Activated CD4-positive, alpha-beta memory T cell treated with anti-CD3 and anti-CD28 coated beads for 36 hours (primary cell): ENCODE measurements around the gene HCFC1R1. TPM values are rescaled to one million over a fixed set of nuclear protein-coding genes. Genes with fewer than 3 reads are reported as not detected.

Experiments used
- CTCF ChIA-PET: fragments of 350-600 bp; sonication (Branson Sonifier 250); formaldehyde crosslinking; loops from one replicate; lab custom pipeline; 2021; ENCODE audit warnings: antibody characterized with exemption, inconsistent platforms; lab: Charles Lee
- POLR2A ChIA-PET: fragments of 350-600 bp; sonication (Branson Sonifier 250); formaldehyde crosslinking; loops from one replicate; lab custom pipeline; 2021; ENCODE audit warnings: antibody characterized with exemption; lab: Charles Lee
- DNase-seq: peaks from one replicate; pipeline ENCODE4 v3.0.0-alpha.2; 2020
- H3K27ac Mint-ChIP-seq: one replicate; pipeline ENCODE4 v1.8.0; 2021; ENCODE audit warnings: mixed read lengths
- H3K27me3 Mint-ChIP-seq: one replicate; pipeline ENCODE4 v1.8.0; 2021; ENCODE audit warnings: mixed read lengths
- H3K36me3 Mint-ChIP-seq: one replicate; pipeline ENCODE4 v1.8.0; 2021; ENCODE audit warnings: mixed read lengths
- H3K4me1 Mint-ChIP-seq: one replicate; pipeline ENCODE4 v1.8.0; 2021; ENCODE audit warnings: low read depth, mixed read lengths
- H3K4me3 Mint-ChIP-seq: one replicate; pipeline ENCODE4 v1.8.0; 2021; ENCODE audit warnings: mild to moderate bottlenecking, mixed read lengths
- H3K9me3 Mint-ChIP-seq: one replicate; pipeline ENCODE4 v1.8.0; 2021; ENCODE audit warnings: mixed read lengths
- intact Hi-C: fragments of 100-400 bp; cut with micrococcal nuclease; formaldehyde crosslinking; loops from one replicate; pipeline ENCODE4 v1.15.1; 2023
- total RNA-seq, 2 experiments: library from RNA; stranded (reverse); gene quantifications; one replicate each; pipeline ENCODE4 v1.2.3, GENCODE V29; 2021

HCFC1R1 gene
- total RNA-seq, 2 experiments from 2014 or later, result 31.8 to 32.8 TPM

GRCh38 chr16:3014971-3015370 lies 8.8 kb downstream of the HCFC1R1 start:
- Mint-ChIP-seq H3K4me1 (peaks cover 14% of the 10 kb centered on the region), H3K4me3 (no peak overlapping the region), H3K27ac (no peak overlapping the region), H3K9me3 (no peaks in the 10 kb centered on the region), H3K36me3 (no peaks in the 10 kb centered on the region), H3K27me3 (peaks cover 8% of the 10 kb centered on the region)
- ChIA-PET POLR2A (no interaction called here), CTCF (no interaction called here)
- DNase-seq, result no peak
- intact Hi-C loops, result no loop called here

DNA sequence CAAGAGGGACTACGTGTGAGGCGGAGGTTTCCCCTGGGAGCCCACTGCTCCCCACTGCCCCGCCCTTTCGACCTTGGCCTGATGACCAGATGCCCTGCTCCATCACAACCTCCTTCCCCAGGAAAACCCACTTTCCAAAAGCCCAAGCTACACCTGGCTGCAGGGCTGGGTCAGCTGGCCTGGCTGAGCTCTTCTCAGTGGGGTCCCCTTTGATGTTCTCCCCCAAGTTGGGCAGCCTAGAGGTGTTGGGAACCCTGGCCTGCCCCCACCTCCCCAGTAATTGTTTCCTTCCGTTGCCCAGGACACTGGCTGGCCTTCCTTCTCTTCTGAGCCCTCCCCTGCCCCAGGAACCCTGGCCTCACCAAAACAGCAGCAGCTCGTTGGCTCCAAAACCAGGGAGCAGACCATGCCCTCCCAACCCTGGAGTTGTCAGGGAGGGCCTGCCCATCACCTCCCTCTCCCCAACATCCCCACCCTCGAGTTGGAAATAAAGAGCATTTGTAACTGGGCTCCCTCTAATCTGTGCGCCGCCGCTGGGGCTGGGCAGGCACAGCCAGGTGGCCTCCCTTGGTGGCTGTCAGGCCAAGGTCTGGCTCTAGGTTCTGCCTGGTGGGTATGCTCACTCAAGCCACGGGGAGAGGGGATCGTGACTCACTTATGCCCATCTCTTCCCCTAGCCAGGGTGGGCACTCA lies 9.6 kb downstream of the HCFC1R1 start:
- no peak for DNase-seq
- peak overlapping the region; percentile 5 for H3K27ac Mint-ChIP-seq
- POLR2A ChIA-PET, result no interaction called here
- CTCF ChIA-PET, result interaction anchor here (1.0 kb wide), 1 partner anchor 14 kb away, joined by 3 read pairs; no protein-coding TSS in a partner anchor
- H3K27me3 Mint-ChIP-seq, result peaks cover 8% of the 10 kb centered on the region
- no peaks in the 10 kb centered on the region for H3K36me3 Mint-ChIP-seq
- H3K9me3 Mint-ChIP-seq, result no peaks in the 10 kb centered on the region
- H3K4me1 Mint-ChIP-seq, result peaks cover 7% of the 10 kb centered on the region
- intact Hi-C loops, result no loop called here
- H3K4me3 Mint-ChIP-seq, result no peak overlapping the region

GRCh38 chr16:3013491-3013951 lies 10.2 kb downstream of the HCFC1R1 start:
- Mint-ChIP-seq H3K27me3 (peaks cover 8% of the 10 kb centered on the region), H3K9me3 (no peaks in the 10 kb centered on the region), H3K27ac (no peak overlapping the region), H3K4me3 (no peak overlapping the region), H3K36me3 (no peaks in the 10 kb centered on the region), H3K4me1 (peaks cover 10% of the 10 kb centered on the region)
- ChIA-PET POLR2A (no interaction called here), CTCF (interaction anchor here (1.0 to 14.6 kb wide), 2 partner anchors 13 to 14 kb away, joined by 3 to 412 read pairs; partner anchors contain the start of genes CLDN6, HCFC1R1, THOC6 and TNFRSF12A)
- DNase-seq, result no peak
- intact Hi-C loops, result no loop called here

DNA sequence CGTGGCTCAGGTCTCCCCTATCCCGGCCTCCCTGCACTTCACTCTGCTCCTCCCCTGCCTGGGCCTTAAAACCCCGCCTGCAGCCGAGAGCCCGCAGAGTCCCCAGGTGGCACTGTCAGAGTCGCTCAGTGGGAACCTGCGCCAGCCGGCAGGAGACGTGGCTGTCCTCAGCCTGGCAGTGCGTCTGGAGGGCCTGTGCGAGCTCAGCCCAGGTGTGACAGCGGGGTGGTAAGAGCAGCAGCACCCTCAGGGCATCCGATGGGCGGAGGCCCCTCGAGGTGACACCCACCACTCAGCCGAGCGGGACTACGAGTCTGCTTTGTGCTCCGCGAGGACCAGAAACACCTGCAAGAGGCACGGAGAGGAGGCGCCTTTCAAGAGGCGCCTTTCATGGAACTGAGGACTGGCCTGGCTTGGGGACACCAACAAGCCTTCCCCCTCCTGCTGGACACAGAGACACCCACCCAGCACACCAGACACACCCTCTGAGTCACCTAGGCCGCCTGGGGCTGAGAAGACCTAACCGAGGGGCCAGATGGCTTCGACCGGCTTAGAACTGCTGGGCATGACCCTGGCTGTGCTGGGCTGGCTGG lies 10.8 kb downstream of the HCFC1R1 start, which contains the start of gene CLDN9:
TSS of gene CLDN9 (plus strand) at position 96 of the 593 bp plus-strand sequence. CDS start at position 536, 440 bp downstream.
- no peaks in the 10 kb centered on the region for H3K36me3 Mint-ChIP-seq
- H3K4me3 Mint-ChIP-seq, result no peak within 1 kb of the TSS
- intact Hi-C loops, result no loop called here
- ChIA-PET POLR2A (no interaction called here), CTCF (interaction anchor here (0.5 to 14.6 kb wide), 2 partner anchors 9 to 13 kb away, joined by 3 to 412 read pairs; partner anchors contain the start of genes CLDN6, HCFC1R1, THOC6 and TNFRSF12A)
- no peak within 1 kb of the TSS for H3K27ac Mint-ChIP-seq
- no peaks in the 10 kb centered on the region for H3K9me3 Mint-ChIP-seq
- no peak for DNase-seq
- peaks cover 8% of the 10 kb centered on the region for H3K27me3 Mint-ChIP-seq
- peaks cover 10% of the 10 kb centered on the region for H3K4me1 Mint-ChIP-seq

DNA sequence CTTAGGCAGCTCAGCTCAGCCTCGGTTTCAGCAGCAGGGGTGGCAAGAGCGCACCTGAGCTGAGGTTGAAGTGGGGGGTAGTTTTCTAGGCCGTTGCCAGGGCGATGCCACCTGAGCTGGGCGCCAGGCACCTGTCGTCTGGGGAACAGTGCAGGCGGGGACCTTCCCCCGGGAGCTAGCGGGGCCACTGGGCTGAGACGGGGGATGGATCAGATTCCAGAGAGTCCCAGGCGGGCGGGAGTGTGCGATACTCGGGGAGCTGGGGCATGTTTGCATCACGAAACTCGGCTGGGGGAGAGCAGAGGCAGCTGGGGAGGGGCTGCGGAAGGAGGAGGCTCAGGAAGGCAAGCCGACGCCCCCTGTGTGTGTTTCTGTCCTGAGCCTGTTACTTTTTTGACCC lies 11.5 kb downstream of the HCFC1R1 start:
- ChIA-PET POLR2A (no interaction called here), CTCF (interaction anchor here (0.5 to 14.6 kb wide), 2 partner anchors 8 to 14 kb away, joined by 3 to 412 read pairs; partner anchors contain the start of genes CLDN6, HCFC1R1, THOC6 and TNFRSF12A)
- no peak overlapping the region for H3K4me3 Mint-ChIP-seq
- intact Hi-C loops, result no loop called here
- peaks cover 8% of the 10 kb centered on the region for H3K27me3 Mint-ChIP-seq
- no peaks in the 10 kb centered on the region for H3K36me3 Mint-ChIP-seq
- no peak for DNase-seq
- H3K9me3 Mint-ChIP-seq, result no peaks in the 10 kb centered on the region
- H3K27ac Mint-ChIP-seq, result no peak overlapping the region
- H3K4me1 Mint-ChIP-seq, result peaks cover 17% of the 10 kb centered on the region

- H3K4me1 Mint-ChIP-seq, result peaks cover 22% of the 10 kb centered on the region
- CTCF ChIA-PET, result interaction anchor here (1.4 to 14.6 kb wide), 2 partner anchors 16 to 83 kb away, joined by 3 to 412 read pairs; partner anchors contain the start of genes CLDN6, HCFC1R1, THOC6 and TNFRSF12A
- peaks cover 8% of the 10 kb centered on the region for H3K27me3 Mint-ChIP-seq
- intact Hi-C loops, result no loop called here
- POLR2A ChIA-PET, result no interaction called here
- H3K27ac Mint-ChIP-seq, result no peak overlapping the region
- H3K4me3 Mint-ChIP-seq, result no peak overlapping the region
- no peaks in the 10 kb centered on the region for H3K9me3 Mint-ChIP-seq
- no peaks in the 10 kb centered on the region for H3K36me3 Mint-ChIP-seq
- no peak for DNase-seq
Observed at GRCh38 chr16:3010510-3010909, 13.2 kb downstream of the HCFC1R1 start.

DNA sequence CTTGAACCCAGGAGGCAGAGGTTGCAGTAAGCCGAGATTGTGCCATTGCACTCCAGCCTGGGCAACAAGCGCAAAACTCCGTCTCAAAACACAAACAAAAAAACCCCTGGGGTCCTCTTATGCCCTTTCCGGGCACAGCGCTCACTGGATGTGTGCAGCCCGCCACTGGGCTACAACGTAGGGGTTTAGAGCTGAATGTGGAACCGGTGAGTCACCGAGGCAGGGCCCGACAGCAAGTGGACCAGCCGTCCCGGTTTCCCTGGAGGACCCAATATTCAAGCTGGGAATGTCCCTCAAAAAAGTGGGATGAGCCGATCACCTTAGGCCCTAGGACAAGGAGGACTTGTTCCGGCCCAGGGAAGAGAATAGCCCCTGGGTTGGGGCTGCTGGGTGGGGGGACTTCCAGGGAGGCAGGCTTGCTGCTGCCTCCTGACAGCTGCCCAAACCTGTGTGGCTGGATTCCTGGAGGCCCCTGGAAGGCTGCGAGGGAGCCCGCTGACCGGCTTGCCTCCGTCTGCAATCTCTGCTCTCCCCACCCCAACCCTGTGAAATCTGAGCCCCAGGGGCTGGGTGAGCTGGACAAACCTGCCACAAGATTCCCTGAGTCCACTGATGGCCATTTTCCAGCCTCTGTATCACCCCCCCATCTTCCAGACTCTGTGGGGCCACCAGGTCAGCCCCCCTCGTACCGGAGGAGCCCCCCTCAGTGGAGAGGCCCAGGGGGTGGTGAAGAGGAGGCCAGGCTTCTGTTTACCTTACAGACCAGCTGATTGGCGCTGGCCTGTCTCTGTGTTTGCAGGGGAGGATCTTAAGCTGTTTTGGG lies 14.0 kb downstream of the HCFC1R1 start:
- H3K9me3 Mint-ChIP-seq, result no peaks in the 10 kb centered on the region
- no peak for DNase-seq
- peaks cover 8% of the 10 kb centered on the region for H3K27me3 Mint-ChIP-seq
- peaks cover 24% of the 10 kb centered on the region for H3K4me1 Mint-ChIP-seq
- H3K36me3 Mint-ChIP-seq, result no peaks in the 10 kb centered on the region
- H3K27ac Mint-ChIP-seq, result no peak overlapping the region
- intact Hi-C loops, result no loop called here
- no peak overlapping the region for H3K4me3 Mint-ChIP-seq
- POLR2A ChIA-PET, result no interaction called here
- CTCF ChIA-PET, result interaction anchor here (1.4 to 14.6 kb wide), 2 partner anchors 16 to 83 kb away, joined by 3 to 412 read pairs; partner anchors contain the start of genes CLDN6, HCFC1R1, THOC6 and TNFRSF12A

DNA sequence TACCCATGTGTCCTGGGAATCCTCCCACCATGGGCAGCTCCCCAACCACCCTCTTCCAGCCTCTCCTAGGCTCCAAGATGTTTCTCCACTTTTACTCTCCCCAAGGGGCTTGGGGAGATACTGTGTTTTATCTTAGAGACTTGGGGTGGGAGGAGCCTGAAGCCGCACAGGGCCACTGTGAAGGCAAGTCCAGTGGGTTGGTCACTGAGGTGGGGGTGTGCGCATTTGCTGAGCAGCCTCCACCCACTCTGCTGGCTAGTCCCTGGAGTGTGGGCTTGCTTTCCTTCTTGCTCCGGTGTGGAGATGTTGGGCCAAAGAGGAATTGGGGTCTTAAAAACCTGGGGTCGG lies 15.1 kb downstream of the HCFC1R1 start:
- Mint-ChIP-seq H3K4me1 (peaks cover 26% of the 10 kb centered on the region), H3K27ac (no peak overlapping the region), H3K4me3 (no peak overlapping the region), H3K27me3 (peaks cover 8% of the 10 kb centered on the region), H3K36me3 (no peaks in the 10 kb centered on the region), H3K9me3 (no peaks in the 10 kb centered on the region)
- POLR2A ChIA-PET, result no interaction called here
- DNase-seq, result no peak
- CTCF ChIA-PET, result interaction anchor here (14.6 kb wide), 1 partner anchor 18 kb away, joined by 412 read pairs; the partner anchor contains the start of genes CLDN6, HCFC1R1, THOC6 and TNFRSF12A
- intact Hi-C loops, result no loop called here

- no peak overlapping the region for H3K27ac Mint-ChIP-seq
- H3K36me3 Mint-ChIP-seq, result no peaks in the 10 kb centered on the region
- no peaks in the 10 kb centered on the region for H3K9me3 Mint-ChIP-seq
- H3K27me3 Mint-ChIP-seq, result peaks cover 8% of the 10 kb centered on the region
- POLR2A ChIA-PET, result interaction anchor here (1.1 kb wide), 1 partner anchor 11 kb away, joined by 3 read pairs; no protein-coding TSS in a partner anchor
- intact Hi-C loops, result no loop called here
- CTCF ChIA-PET, result interaction anchor here (1.1 to 14.6 kb wide), 4 partner anchors 18 to 122 kb away, joined by 3 to 412 read pairs (median 6); partner anchors contain the start of genes CLDN6, HCFC1R1, THOC6 and TNFRSF12A
- H3K4me1 Mint-ChIP-seq, result peaks cover 26% of the 10 kb centered on the region
- DNase-seq, result peak; percentile 29
- no peak overlapping the region for H3K4me3 Mint-ChIP-seq
Observed at GRCh38 chr16:3007957-3008689, 15.6 kb downstream of the HCFC1R1 start.

DNA sequence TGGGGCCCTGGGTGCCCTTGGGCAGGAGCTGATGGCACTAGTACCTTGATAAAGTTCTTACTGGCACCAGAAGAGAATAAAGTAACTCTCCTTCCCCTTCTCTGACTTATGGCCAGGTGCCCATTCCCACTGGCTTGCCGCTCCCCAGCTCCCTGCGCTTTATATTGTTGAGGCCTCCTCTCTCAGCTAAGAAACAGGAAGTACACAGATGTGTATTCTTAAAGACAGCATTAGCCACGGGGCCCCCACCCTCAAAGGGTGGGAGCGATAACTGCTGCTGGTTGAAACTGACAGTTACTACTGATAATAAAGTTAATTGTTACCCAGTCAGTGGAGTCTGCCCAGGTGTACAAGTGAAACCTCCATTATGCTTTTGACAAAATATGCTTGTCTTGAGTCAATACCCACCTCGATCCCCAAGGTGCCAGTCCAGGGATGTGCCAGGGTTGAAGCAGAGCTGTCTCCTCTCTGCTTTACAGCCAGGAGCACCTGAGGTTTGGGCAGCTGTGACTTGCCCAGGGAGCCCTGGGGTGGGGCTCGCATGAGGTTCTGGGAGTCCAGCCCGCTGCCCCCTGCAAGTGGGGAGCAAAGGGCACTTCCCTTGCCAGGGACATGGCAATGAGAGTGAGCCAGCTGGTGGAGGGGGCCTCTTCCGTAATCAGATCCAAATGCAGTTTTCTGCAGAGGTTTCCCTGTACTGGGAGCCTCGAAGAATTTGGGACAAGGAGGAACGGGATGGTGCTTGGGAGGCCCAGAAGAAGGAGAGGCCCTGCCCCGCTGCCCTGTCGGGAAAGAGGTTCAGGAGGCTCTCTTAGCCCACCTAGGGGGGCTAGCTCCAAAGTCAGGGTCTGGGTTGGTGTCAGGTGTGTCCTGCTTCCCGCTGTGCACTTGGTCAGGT lies 16.4 kb downstream of the HCFC1R1 start:
- POLR2A ChIA-PET, result interaction anchor here (0.6 to 1.1 kb wide), 2 partner anchors 12 to 37 kb away, joined by 3 to 4 read pairs; no protein-coding TSS in a partner anchor
- intact Hi-C loops, result no loop called here
- CTCF ChIA-PET, result interaction anchor here (1.1 to 14.6 kb wide), 4 partner anchors 19 to 122 kb away, joined by 3 to 412 read pairs (median 6); partner anchors contain the start of genes CLDN6, HCFC1R1, THOC6 and TNFRSF12A

More for the DNA sequence above, 16.4 kb downstream of the HCFC1R1 start:
- no peak overlapping the region for H3K4me3 Mint-ChIP-seq
- no peaks in the 10 kb centered on the region for H3K9me3 Mint-ChIP-seq
- peaks cover 26% of the 10 kb centered on the region for H3K4me1 Mint-ChIP-seq
- no peak for DNase-seq
- no peak overlapping the region for H3K27ac Mint-ChIP-seq
- H3K27me3 Mint-ChIP-seq, result peaks cover 4% of the 10 kb centered on the region
- no peaks in the 10 kb centered on the region for H3K36me3 Mint-ChIP-seq
